Panc1 (cell line): Measurements from ENCODE around the gene MLN. TPM values are rescaled to one million over a fixed set of nuclear protein-coding genes. Genes with fewer than 3 reads are reported as not detected.

Experiments used
- ATAC-seq: fragments of 200-7000 bp; cut with Tn5 transposase; 2 replicates; pipeline ENCODE4 v1.9.1; 2020; ENCODE audit warnings: mild to moderate bottlenecking, moderate library complexity
- BruUV-seq: library from RNA; stranded (reverse); fragments of 400-500 nt; replicated peaks from 2 replicates; lab custom pipeline; 2021; lab: Mats Ljungman, UMichigan
- CTCF ChIA-PET: fragments of 300-600 bp; sonication (Branson Sonifier 250); formaldehyde crosslinking; loops from one replicate; lab custom pipeline; 2022; ENCODE audit warnings: antibody characterized with exemption; lab: Charles Lee
- POLR2A ChIA-PET: fragments of 300-600 bp; sonication (Branson Sonifier 250); formaldehyde crosslinking; loops from one replicate; lab custom pipeline; 2022; ENCODE audit warnings: antibody characterized with exemption; lab: Charles Lee
- DNase-seq: peaks from one replicate; pipeline ENCODE4 v3.0.0-alpha.2; 2010; ENCODE audit warnings: low read depth, low spot score
- H3K27ac ChIP-seq: 2 replicates; pipeline ENCODE4 v1.5.1; 2011; ENCODE audit warnings: mild to moderate bottlenecking, low read length, inconsistent platforms
- H3K27me3 ChIP-seq: fragments of 200-500 bp; sonication (Bioruptor generic); 2 replicates; pipeline ENCODE4 v1.6.0; 2014; ENCODE audit warnings: low read length, inconsistent platforms; ENCODE audit not compliant: control insufficient read depth, insufficient read depth
- H3K36me3 ChIP-seq: fragments of 200-500 bp; sonication (Bioruptor generic); 2 replicates; pipeline ENCODE4 v1.5.1; 2014; ENCODE audit warnings: inconsistent platforms, mild to moderate bottlenecking, low read length, moderate library complexity; ENCODE audit not compliant: control insufficient read depth, insufficient read depth
- H3K4me1 ChIP-seq: 2 replicates; pipeline ENCODE4 v1.5.1; 2011; ENCODE audit warnings: inconsistent platforms, mild to moderate bottlenecking, low read length, moderate library complexity; ENCODE audit not compliant: control insufficient read depth, insufficient read depth
- H3K4me3 ChIP-seq, 2 experiments: 2 replicates each; pipeline ENCODE4 v1.5.1; 2011 to 2012; ENCODE audit warnings: low read depth in 2 of 2, low read length in 2 of 2, mild to moderate bottlenecking in 2 of 2, inconsistent platforms in 1 of 2, moderate library complexity in 1 of 2
- H3K9me3 ChIP-seq: fragments of 200-500 bp; sonication (Bioruptor generic); 2 replicates; pipeline ENCODE4 v1.5.1; 2014; ENCODE audit warnings: low read depth, mild to moderate bottlenecking, inconsistent platforms, low read length, moderate library complexity; ENCODE audit not compliant: control insufficient read depth, insufficient read depth
- CTCF ChIP-seq: fragments of 450-650 bp; IDR thresholded peaks from 2 replicates; pipeline ENCODE4 v1.5.1; 2017; ENCODE audit warnings: mild to moderate bottlenecking
- POLR2AphosphoS5 ChIP-seq: IDR thresholded peaks from 2 replicates; pipeline ENCODE4 v1.6.1; 2012; ENCODE audit warnings: mild to moderate bottlenecking, low read depth, low read length, moderate library complexity
- REST ChIP-seq, 2 experiments: IDR thresholded peaks; 2 replicates each; pipeline ENCODE4 v1.6.1; 2011 to 2012; ENCODE audit warnings: low read depth in 2 of 2, control low read depth in 1 of 2, low read length in 1 of 2, mild to moderate bottlenecking in 1 of 2, moderate library complexity in 1 of 2; ENCODE audit not compliant: insufficient read depth in 1 of 2
- SIN3A ChIP-seq: IDR thresholded peaks from 2 replicates; pipeline ENCODE4 v1.6.1; 2012; ENCODE audit warnings: low read depth, mild to moderate bottlenecking, low read length, moderate library complexity, borderline replicate concordance; ENCODE audit not compliant: insufficient read depth
- TCF7L2 ChIP-seq: IDR thresholded peaks from 2 replicates; pipeline ENCODE4 v1.6.1; 2011; ENCODE audit warnings: mild to moderate bottlenecking, low read depth, low read length, inconsistent platforms
- in situ Hi-C: cut with HindIII; loops from 2 replicates; pipeline ENCODE4 v1.10.0; 2016; ENCODE audit warnings: low sequenced_read_pairs, low pct_unique_long_range_greater_than_20kb
- intact Hi-C: fragments of 100-400 bp; cut with micrococcal nuclease; formaldehyde crosslinking; loops from one replicate; pipeline ENCODE4 v1.10.0; 2022; ENCODE audit not compliant: unreplicated experiment
- total RNA-seq: library from RNA; stranded (reverse); gene quantifications from one replicate; pipeline ENCODE4 v1.2.1, GENCODE V29; 2021; ENCODE audit not compliant: unreplicated experiment

MLN gene
- total RNA-seq, 1 experiment from 2014 or later, result not detected

DNA sequence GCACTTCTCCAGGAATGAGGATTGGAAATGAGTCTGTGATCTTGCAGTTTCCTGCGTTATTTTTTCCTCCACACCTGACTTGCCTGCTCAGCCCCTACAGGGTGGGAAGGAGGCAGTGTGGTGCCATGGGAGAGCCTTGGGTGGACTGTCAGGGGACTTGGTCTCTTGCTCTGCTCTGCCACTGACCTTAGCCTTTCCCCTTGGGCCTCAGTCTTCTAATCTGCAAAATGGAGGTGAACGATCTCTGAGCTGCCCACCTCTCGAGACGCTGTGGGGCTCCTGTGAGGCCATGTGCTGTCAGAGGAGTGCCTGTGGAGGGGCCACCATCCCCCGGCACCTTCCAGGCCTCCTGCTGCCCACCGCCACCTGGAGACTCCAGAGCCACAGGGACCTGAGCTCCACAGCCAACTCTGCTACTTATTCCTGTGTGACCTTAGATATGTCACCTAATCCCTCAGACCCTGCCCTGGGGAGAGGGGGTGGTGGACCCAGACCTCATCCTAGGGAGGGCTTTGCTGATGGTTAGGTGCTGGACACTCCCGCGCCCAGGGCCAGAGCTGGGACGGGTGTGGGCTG, 45.8 kb upstream of the MLN start:
- POLR2A ChIA-PET, result interaction anchor here (0.7 kb wide), 1 partner anchor 48 kb away, joined by 3 read pairs; no protein-coding TSS in a partner anchor

GRCh38 chr6:33848484-33848883, 44.7 kb upstream of the MLN start:
- DNase-seq (no peak), ATAC-seq (no peak)
- TF ChIP-seq REST (IDR thresholded peaks at IDR 0.05; ENCODE audit: insufficient read depth in 1 of 2, low read depth in 2 of 2, low read length in 1 of 2), result no peak
- no peak for TF ChIP-seq TCF7L2
- no peak for TF ChIP-seq SIN3A
- TF ChIP-seq CTCF, result no peak
- TF ChIP-seq POLR2AphosphoS5, result no peak
- Histone ChIP-seq H3K9me3 (no peaks in the 10 kb centered on the region), H3K36me3 (no peaks in the 10 kb centered on the region), H3K27ac (0 out of 2 replicates have a peak overlapping the region, but pooled peaks have one; percentile 18), H3K4me3 (no peak overlapping the region), H3K4me1 (no peaks in the 10 kb centered on the region; the same call in 1 of the 2 replicates), H3K27me3 (no peaks in the 10 kb centered on the region)
- BruUV-seq, result no TSS peak
- ChIA-PET POLR2A (no interaction called here), CTCF (interaction anchor here (0.5 kb wide), 1 partner anchor 137 kb away, joined by 3 read pairs; the partner anchor contains the start of gene UQCC2)
- in situ Hi-C loops, result no loop called here
- intact Hi-C loops, result no loop called here

More for the DNA sequence above, 45.8 kb upstream of the MLN start:
- DNase-seq (no peak), ATAC-seq (no peak)
- intact Hi-C loops (no loop called here), in situ Hi-C loops (no loop called here)
- H3K9me3 ChIP-seq, result no peaks in the 10 kb centered on the region
- H3K27ac ChIP-seq, result no peak overlapping the region
- H3K27me3 ChIP-seq, result no peaks in the 10 kb centered on the region
- no peak overlapping the region for H3K4me3 ChIP-seq
- TF ChIP-seq TCF7L2, result no peak
- no peak for TF ChIP-seq CTCF
- TF ChIP-seq POLR2AphosphoS5, result no peak
- no peak for TF ChIP-seq SIN3A
- no peaks in the 10 kb centered on the region for H3K36me3 ChIP-seq
- CTCF ChIA-PET, result interaction anchor here (0.9 kb wide), 1 partner anchor 178 kb away, joined by 3 read pairs; no protein-coding TSS in a partner anchor
- no peaks in the 10 kb centered on the region; the same call in 1 of the 2 replicates for H3K4me1 ChIP-seq
- BruUV-seq, result no TSS peak
